Activated T-cell treated with anti-CD3 and anti-CD28 coated beads for 48 hours (primary cell): ENCODE results near the gene WDR18.

ENCODE experiments used
- DNase-seq: peaks from one replicate; pipeline ENCODE4 v3.0.0-alpha.2; 2020; ENCODE audit warnings: low read depth

The WDR18 gene

GRCh38 chr19:1008268-1009040 lies 24.3 kb downstream of the WDR18 start:
- DNase-seq = no peak

- DNase-seq = no peak
Measured at GRCh38 chr19:1009041-1009980, 25.2 kb downstream of the WDR18 start.

GRCh38 chr19:1009981-1010538 lies 25.9 kb downstream of the WDR18 start:
- DNase-seq = no peak

- no peak for DNase-seq
Measured at GRCh38 chr19:1010586-1011510, 26.7 kb downstream of the WDR18 start.

GRCh38 chr19:1011831-1012333 lies 27.7 kb downstream of the WDR18 start:
- DNase-seq = no peak

GRCh38 chr19:1012334-1012733 lies 28.2 kb downstream of the WDR18 start:
- no peak for DNase-seq

- no peak for DNase-seq
Measured at GRCh38 chr19:1013218-1013617, 29.1 kb downstream of the WDR18 start.

- DNase-seq = no peak
Measured at GRCh38 chr19:1014161-1015060, 30.3 kb downstream of the WDR18 start.

GRCh38 chr19:1015061-1015781 lies 31.1 kb downstream of the WDR18 start:
- no peak for DNase-seq

GRCh38 chr19:1015782-1016646 lies 31.9 kb downstream of the WDR18 start:
- no peak for DNase-seq

- no peak for DNase-seq
Measured at GRCh38 chr19:1016647-1017114, 32.5 kb downstream of the WDR18 start.

- DNase-seq = no peak
Measured at GRCh38 chr19:1017115-1017905, 33.2 kb downstream of the WDR18 start.

GRCh38 chr19:1017906-1018305 lies 33.8 kb downstream of the WDR18 start:
- no peak for DNase-seq

GRCh38 chr19:1018393-1018792 lies 34.2 kb downstream of the WDR18 start:
- no peak for DNase-seq

- no peak for DNase-seq
Measured at GRCh38 chr19:1018932-1019615, 34.9 kb downstream of the WDR18 start.

GRCh38 chr19:1019616-1019961 lies 35.4 kb downstream of the WDR18 start:
- DNase-seq = no peak
